ENCODE data around the gene BMPR1A.
A peak's percentile ranks its signal among the peaks of the same experiment; 100 is the strongest.

BMPR1A gene

DNA sequence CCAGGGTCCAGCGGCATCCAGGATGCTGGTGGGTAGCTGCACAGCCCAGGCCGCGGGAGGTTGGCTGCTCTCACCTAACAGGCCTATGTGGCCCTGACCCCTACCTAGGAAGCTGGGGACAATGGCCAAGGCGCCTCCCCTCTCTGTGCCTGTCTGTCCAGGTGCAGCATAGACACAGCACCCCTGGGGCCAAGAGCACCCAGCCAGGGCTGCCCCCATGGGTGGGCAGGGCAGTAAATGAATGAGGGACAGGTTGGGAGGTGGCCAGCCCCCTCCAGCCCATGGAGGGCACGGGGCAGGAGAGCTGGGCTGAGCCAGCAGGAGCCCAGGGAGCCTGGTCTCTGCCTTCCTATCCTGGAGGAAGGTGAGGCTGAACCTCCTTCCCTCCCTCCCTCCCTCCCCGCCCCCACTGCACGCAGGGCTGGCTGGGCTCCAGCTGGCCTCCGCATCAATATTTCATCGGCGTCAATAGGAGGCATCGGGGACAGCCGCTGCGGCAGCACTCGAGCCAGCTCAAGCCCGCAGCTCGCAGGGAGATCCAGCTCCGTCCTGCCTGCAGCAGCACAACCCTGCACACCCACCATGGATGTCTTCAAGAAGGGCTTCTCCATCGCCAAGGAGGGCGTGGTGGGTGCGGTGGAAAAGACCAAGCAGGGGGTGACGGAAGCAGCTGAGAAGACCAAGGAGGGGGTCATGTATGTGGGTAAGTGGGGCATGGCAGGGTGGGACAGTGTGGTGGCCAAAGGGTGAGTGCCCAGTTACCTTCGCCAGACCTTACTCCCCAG, 201.9 kb downstream of the BMPR1A start, which contains the start of gene SNCG:
Gene SNCG (plus strand): TSS at position 484 of the 785 bp plus-strand sequence. CDS start 99 bp downstream, at position 583.
- DNase-seq, result no peak

DNA sequence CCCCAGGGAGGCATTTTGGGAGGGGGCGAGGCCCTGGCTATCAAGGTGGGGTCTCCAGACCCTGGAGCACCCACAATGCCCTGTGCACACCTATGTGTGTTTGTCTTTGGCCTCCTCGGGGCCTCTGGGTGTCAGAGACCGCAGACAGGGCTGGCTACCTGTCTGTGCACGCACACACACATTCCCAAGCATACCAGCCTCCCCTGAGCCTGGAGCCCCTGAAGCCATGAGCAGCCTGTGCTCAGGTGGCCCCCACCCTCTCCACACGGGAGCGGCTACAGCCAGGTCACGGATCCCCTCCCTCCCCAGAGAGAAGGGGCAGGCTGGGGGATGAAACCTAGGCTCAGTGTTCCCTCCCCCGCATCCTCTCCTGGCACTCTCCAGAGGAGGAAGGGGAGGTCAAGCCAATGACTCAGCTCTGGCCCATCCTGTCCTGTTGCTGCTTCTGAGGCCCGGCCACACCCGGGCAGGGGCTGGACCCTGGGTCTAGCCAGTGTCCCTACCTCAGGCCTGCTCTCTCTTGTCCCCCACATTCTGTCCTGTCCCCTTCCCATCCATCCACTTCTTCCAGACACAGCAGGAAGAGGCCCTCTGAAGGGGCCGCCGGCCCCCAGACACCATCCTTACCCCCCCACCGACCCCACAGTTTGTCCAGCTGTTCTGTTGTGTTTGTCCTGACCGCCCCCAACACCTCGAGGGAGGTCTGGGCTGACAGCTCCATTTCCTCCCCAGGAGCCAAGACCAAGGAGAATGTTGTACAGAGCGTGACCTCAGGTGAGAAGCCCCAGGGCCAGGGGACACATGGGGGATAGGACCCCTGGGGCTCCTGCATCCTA, 202.7 kb downstream of the BMPR1A start:
- no peak for DNase-seq

GRCh38 chr10:86959737-86960002, 203.3 kb downstream of the BMPR1A start:
- DNase-seq, result no peak

GRCh38 chr10:86960003-86960862, 203.8 kb downstream of the BMPR1A start:
- DNase-seq, result peak; percentile 67

DNA sequence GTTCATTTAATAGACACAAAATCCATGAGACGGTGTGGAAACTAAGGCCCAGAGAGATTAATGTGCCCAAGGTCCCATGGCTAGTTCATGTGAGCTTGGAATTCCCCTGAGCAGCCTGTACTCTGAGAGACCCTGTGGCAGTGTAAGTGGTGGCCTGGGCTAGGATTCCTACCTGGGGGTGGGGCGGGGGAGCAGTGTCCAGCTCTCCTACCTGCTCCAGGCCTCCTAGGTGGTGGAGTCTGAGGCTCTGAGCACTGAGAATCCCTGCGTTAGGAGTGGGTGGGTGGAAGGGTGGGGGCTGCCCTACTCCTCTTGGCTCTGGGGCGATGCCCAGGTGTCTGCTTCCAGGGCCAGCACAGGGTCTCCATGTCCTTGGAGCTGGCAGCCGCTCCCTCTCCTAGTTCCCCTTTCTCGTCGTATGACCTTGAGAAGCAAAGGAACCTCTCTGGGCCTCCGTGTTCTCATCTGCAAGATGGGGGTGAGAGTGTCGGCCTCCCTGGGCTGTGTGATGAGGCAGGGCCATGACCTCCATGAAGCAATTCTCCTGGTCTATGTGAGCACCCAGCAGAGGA, 204.5 kb downstream of the BMPR1A start:
- DNase-seq, result no peak

DNA sequence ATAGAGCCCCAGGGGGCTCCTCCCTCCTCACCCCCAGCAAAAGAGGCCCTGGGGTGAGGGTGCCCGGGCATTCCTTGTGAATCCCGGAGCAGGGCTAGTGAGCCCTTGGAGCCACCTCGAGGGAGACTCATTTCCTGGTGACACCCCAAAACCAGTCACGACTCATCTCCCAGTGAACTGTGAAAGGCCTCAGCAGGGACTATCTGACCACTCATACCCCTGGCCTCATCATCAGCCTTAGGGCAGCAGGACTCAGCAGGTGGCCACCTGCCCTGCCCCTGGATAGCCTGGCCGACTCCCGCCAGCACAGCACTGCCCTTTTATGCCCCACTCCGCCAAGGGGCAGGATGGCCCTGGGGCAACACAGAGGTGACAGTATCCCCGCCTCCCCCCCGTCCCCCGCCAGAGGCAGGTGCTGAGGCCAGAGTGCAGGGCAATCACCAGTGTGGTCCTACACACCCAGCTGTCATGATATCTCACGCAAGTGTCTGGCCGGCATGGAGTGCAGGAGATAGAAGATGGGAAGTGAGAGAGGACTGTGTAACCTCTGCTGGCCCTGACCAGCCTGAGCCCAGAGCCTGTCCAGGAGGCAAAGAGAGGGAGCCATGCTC, 205.2 kb downstream of the BMPR1A start:
- DNase-seq, result no peak

GRCh38 chr10:86962136-86962980, 205.9 kb downstream of the BMPR1A start:
- DNase-seq, result no peak

- no peak for DNase-seq
Observed at GRCh38 chr10:86962981-86963310, 206.5 kb downstream of the BMPR1A start.

DNA sequence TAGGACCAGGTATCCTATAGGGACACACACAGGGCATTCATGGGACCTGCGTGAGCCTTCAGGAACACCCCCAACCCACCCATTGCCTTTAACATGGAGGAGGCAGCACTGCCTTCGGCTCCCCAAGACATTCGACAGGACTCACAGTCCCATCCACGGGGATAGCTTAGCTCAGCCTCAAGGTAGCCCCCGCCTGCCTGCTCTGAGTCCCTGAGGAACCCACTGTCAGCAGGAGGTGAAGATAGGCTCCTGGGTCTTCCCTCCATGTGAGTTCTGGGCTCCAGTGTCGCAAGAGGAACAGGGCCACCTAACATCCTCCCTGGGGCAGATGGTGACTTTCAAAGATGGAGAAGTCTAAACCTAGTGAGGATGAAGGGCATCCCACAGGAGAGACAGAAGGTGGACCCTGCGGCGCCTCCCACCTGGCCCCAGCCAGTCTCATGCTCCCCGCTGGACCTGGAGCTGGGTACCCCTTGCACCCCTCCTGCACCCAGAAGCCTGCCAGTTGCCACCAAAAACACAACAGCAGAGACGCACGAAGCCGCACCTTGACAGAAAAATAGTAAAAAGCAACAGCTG, 207.0 kb downstream of the BMPR1A start:
- DNase-seq, result no peak

DNA sequence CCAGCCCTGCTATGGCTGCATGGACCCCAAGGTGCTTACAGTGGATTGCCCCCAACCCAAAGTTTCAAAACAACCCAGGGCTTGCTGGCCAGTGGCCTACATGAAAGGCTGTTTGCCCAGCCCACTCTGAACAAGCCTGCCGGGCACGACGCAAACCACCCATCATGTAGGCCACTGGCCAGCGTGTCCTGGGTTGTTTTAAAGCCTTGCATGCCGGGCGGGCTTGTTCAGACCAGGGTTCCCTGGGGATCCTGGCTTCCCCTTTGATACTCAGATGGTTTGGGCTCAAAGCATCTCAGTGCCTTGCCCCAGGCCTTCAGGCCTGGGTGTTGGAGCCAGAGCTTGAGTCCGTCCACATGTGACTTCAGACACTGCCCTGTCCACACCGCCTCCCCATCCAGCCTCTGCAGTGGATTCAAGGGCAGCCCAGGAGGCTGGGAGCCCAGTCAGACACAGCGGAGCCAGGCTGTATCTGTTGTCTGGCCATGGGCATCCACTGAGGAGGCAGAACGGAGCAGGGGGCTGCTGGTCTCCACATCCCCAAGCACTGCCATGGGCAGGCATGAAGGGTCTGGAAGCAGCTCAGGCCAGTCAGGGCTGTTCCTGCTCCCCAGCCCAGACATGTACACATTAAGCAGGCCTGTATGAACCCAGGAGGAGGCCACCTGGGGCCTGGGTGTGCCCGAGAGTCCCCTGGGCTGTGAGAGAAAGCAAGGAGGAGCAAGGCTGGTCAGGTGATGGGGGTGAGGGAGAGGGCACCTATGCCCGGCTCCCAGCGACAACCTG, 207.8 kb downstream of the BMPR1A start:
- DNase-seq, result no peak

- no peak for DNase-seq
Observed at GRCh38 chr10:86964847-86965190, 208.4 kb downstream of the BMPR1A start.

DNA sequence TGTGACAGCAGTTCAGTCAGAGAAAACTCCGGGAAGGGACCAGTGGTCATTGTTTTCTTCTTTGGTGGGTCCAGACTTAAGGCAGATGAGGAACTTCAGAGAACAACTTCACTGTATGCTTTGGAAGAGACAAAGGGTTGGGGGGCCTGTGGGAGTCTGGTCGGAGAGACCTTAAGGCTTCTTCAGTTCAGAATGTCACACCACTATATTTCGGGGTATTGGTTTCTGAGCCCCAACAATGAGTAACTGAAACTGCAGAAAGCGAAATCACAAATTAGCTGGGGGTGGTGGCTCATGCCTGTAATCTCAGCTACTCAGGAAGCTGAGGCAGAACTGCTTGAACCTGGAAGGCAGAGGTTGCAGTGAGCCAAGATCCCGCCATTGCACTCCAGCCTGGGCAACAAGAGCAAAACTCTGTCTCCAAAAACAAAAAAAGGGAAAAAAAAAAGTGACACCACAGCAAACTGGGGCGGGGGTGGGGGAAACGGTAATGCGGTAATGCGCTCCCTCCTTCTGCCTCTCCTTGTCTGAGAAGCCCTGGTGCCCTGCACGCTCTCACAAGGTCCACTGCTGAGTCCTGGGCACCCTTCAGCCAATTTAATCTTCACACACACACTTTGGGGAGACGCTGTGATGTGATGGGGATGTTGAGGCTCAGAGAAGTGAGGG, 209.7 kb downstream of the BMPR1A start:
- DNase-seq, result no peak

DNA sequence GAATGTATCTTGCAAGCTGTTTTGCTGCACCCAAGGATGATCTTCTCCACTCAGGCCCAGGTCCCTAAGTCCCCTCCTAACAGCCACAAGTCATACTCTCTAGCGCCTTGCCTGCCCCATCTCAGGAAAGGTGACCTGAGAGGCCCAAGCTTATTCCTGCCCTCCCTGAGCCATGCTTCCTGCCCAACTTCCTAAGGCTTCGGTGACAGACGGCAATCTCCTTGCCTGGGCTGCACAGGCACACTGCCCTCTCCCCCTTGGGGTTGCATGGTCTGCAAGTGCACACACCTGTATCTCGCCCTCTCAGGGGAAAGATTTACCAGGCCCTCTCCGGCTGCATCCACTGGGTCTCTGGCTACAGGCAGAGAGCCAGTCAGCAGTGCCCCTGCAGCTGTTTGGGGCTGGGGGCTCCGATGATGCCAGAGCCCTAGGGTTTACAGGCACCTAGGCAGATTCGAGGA, 211.1 kb downstream of the BMPR1A start:
- no peak for DNase-seq

DNA sequence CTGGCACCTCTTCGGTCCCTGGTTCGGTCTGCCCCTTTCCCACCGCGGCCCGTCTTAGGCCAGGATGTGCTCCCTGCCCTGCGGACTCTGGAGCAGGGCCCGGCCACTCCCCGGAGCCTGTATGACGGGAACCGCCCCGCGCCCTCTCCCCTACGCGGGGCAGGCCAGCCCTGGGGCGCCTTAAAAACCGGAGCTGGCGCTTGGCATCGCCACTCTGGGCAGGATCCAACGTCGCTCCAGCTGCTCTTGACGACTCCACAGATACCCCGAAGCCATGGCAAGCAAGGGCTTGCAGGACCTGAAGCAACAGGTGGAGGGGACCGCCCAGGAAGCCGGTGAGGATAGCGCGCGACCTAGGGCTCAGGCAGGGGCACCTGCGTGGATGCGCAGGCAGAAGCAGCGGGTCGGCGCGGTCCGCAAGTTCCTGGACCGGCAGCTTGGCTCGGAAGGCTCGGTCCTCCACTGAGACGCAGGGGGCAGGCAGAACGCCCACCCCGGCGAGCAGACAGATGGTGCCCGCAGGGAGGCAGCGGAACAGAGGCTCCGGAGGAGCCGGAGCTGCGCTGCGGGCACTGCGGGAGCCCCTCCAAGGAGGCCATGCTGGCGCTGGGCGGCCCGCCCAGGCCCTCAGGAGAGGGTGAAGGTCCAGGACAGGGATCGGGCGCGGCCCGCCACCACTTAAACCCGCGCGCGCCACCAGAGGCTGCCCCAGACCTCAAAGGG, 212.0 kb downstream of the BMPR1A start, which contains the start of gene ADIRF:
Gene ADIRF (plus strand): TSS at position 212 of the 723 bp plus-strand sequence. CDS start 63 bp downstream, at position 275.
- no peak for DNase-seq

DNA sequence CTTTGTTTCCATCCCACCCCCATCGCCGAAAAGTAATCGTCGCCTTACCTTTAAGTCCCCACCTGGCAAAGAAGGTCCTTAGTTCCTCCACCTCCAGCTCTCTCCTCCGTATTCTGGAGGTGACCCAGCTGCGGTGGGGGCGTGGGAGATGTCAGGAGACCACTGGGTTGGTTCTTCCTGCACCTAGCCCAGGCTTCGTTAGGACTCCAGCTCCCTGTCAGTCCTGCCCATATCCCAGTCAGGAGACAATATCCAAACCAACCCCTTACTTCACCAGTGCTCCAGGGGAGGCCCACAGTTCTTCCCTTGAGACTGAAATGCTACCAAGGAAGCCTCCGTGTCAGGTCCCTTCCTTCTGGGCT, 212.6 kb downstream of the BMPR1A start:
- DNase-seq, result no peak

DNA sequence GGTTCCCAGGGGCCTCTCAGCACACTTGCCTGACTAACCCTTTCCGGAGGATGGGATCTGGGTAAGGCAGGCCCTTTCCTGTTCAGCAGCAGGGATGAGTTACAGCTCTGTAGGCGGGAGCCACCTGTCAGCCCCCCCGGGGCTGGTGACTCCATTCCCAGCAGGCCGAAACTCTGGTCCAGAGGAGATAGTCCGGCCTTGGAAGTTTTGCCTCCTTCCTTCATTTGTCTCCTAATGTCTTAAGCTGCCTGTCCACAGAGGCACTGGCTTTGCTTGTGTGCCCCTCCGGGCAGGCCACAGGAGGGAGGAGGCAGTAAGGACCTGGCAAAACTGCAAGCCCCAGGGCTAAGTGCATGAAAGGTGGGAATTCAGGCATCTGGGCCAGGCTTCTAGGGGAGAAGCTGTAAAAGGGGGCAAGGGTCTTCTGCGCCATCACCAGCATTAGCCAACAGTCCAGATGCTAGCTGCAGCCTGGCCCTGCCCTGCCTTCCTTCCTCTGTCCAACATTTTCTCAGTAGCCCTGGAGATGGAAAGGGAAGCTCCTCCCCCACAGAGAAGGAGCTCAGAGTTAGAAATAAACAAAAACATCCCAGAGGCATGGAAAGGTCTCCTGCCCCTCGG, 213.1 kb downstream of the BMPR1A start:
- DNase-seq, result no peak

DNA sequence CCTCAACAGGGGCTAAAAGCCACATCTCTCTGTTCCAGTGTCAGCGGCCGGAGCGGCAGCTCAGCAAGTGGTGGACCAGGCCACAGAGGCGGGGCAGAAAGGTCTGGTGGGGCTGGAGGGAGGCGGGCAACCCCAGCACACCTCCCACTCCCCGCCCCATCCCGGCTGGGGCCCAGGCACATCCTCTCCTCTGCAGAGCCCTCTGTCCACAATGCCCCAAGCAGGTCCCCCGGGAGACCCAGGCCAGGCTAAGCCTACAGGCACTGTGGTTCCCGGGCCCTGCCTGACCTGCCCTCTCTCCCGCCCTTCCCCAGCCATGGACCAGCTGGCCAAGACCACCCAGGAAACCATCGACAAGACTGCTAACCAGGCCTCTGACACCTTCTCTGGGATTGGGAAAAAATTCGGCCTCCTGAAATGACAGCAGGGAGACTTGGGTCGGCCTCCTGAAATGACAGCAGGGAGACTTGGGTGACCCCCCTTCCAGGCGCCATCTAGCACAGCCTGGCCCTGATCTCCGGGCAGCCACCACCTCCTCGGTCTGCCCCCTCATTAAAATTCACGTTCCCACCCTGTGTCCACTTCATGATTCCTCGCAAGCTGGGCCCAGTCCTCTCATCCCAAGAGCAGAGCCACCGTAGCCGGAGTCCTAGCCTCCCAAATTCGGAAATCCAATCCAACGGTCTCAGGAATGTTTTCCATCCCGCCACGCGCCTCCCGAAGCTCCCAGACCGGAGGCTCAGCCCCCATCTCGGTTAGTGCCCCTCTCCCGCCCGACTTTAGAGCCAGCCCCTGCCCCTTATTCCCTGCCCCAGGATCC, 214.0 kb downstream of the BMPR1A start:
- DNase-seq, result no peak

- no peak for DNase-seq
Observed at GRCh38 chr10:86970982-86971231, 214.5 kb downstream of the BMPR1A start.

Measured in hematopoietic multipotent progenitor cell treated with erythropoietin and hydrocortisone succinate and interleukin-3 and kit ligand, for 8 days (in vitro differentiated cells).